Caki2 (cell line): Measurements from ENCODE around the gene CCDC81. TPM values are rescaled to one million over a fixed set of nuclear protein-coding genes. Genes with fewer than 3 reads are reported as not detected.
"Not testable (repeated sequence)": the region's sequence is repeated elsewhere in the genome, so short reads cannot be mapped to it uniquely, and the experiment has no call there.

ENCODE experiments used
- DNase-seq: peaks from one replicate; pipeline ENCODE4 v3.0.0-alpha.2; 2015; ENCODE audit warnings: low read depth
- in situ Hi-C: cut with HindIII; loops from 2 replicates; pipeline ENCODE4 v1.10.0; 2016; ENCODE audit warnings: low sequenced_read_pairs, low pct_unique_long_range_greater_than_20kb, mixed read lengths
- total RNA-seq: library from RNA; depleted of rRNA; stranded (reverse); fragments of >200 nt; shearing (Covaris generic); gene quantifications from 2 replicates; pipeline ENCODE4 v1.2.3, GENCODE V29; 2014; ENCODE audit warnings: low replicate concordance; rRNA removed

The CCDC81 gene
- total RNA-seq, result 0.51 TPM in 1 of 2 replicates, not detected in the other

DNA sequence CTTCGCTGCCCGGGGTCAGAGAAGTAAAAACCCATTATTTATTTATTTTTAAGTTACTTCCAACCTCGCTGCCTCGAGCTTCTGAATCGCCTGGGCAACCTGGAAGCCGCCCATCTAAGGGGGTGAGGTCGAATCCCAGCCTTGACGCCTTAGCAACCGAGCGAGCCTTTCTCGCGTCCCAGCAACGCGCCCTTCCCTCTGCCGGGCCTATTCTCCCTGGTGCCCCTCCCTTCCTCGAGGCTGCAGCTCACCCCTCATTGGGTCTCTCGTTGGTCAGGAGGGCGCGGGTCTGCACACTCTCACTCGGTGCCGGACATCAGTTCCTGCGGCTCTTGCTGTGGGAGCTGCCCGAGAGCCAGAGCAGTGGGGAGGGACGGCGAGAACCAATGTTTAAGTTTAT is at the start of gene CCDC81:
Gene CCDC81, plus strand, starts transcription at position 302 of the 400 bp plus-strand sequence. CDS start 277 bp downstream, outside the sequence.
- DNase-seq, result no peak
- in situ Hi-C loops, result no loop called here

DNA sequence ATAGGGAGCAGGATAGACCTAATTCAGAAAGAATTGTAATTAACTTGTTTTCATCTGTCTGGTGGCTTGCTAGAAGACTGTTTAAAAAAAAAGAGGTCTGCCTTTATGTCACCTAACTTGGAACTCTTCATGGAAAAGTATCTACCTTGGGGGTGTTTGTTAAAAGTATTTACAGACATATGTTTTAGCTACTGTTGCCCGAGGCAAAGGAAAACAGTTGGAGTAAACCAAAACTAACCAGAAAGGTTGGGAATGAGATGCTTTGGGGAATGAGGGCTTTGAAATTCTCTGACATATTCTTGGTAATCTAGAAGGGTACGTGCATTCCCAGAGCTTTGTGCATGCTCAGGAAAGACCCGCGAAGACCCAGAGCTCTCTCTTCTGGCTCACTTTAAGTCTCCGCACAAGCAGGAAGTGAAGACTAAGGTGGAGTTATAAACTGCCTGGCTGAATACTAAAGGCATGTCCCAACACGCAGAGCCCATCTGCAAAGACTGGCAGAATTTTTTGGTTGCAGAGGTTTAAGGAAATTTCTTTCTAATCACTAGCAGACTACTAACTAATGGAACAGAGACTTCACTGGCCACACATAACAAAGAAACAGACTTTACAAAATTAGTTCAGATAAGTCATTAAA is 39.4 kb upstream of the CCDC81 start:
- DNase-seq, result no peak

DNA sequence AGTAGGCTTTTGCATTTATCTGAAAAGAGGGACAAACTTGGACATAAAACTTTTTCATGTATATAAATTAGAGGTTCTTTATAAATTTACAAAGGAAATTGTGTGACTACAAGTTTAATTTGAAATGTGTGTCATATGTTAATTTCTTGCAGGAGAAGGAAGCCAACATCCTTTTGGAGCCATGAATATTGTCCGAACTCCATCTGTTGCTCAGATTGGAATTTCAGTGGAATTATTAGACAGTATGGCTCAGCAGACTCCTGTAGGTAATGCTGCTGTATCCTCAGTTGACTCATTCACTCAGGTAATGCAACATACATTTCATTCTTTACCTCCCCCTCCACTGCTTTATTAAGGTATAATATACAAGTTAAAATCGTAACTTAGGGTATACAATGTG is 37.5 kb upstream of the CCDC81 start:
- in situ Hi-C loops, result no loop called here
- no peak for DNase-seq

More for the DNA sequence above, 39.4 kb upstream of the CCDC81 start:
- in situ Hi-C loops, result no loop called here

DNA sequence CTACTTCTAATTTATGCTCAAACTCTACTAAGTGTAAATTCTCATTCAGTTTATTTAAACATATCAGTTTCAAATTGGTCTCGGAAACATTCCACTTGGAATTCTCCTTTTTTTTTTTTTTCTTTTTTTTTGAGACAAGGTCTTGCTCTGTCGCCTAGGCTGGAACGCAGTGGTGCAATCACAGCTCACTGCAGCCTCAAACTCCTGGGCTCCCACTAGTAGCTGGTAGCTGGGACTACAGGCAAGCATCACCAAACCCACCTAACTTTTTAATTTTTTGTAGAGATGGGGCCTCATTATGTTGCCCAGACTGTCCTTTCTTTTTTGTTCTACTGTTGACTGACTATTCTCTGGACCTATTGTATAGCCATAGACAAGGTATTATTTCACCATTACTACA is 33.3 kb upstream of the CCDC81 start:
- DNase-seq, result no peak
- in situ Hi-C loops, result no loop called here

DNA sequence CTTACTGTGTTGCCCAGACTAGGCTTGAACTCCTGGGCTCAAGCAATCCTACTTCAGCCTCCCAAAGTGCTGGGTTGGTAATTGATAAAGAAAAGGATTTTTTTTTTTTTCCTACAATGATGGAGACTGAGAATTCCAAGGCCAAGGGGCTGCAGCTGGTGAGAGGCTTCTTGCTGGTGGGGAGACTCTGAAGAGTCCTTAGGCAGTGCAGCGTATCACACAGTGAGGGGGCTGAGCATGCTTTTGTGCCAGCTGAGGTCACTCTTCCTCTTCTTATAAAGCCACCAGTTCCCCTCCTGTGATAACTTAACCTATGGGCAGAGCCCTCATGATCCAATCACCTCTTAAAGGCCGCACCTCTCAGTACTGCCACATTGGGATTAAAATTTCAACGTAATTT is 28.2 kb upstream of the CCDC81 start:
- DNase-seq, result no peak
- in situ Hi-C loops, result no loop called here

DNA sequence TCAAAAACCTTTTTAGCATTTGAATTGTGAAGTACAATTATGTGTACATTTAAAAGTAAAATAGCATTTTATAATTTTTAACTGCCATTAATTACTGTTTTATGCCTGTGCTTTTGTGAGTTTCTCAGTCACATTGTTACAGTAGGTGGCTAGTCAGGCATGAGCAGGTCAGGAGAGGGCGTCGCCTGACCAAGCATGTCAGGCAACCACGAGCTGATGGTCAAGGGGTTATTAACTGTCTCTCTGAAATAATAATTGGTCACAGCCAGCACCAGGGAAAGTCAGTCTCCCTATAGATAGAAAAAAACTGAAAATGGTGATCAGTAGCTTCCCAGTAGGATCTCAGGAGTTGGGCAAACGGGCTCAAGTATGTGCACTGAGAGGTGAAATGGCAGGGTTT is 19.4 kb upstream of the CCDC81 start:
- in situ Hi-C loops, result no loop called here
- DNase-seq, result peak; percentile 54

DNA sequence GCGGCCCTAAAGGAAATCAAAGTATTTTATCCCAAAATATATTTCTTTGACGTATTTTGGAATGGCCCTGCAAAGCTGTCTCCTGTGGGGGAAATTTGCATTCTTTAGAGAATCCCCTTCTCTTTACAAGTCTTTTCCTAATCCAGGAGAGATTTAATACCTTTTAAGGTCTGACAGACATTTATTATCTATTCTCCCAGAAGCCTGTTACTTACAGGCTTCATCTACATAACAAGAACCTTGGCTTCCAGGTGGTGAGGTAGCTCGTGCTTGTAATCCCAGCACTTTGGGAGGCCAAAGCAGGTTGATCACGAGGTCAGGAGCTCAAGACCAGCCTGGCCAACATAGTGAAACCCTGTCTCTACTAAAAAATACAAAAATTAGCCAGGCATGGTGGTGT is 17.3 kb upstream of the CCDC81 start:
- in situ Hi-C loops, DNase-seq: not testable (repeated sequence)

DNA sequence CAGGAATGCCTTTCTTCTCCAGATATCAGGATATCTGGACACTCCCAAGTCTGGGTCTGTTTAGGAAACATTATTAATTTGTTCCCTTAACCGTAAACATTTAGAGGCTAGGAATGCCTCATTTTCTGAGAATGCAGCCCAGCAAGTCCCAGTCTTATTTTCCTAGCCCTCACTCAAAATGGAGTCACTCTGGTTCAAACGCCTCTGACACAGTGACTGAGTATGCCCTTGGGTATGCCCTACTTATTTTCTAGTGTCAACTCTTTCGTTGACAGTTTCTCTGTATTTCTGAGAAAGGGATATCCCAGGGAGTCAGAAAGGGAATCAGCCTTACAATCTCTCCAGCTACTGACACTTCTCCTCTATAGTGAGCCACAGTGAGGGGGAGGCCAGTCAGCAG is 16.0 kb upstream of the CCDC81 start:
- in situ Hi-C loops, result no loop called here
- no peak for DNase-seq

DNA sequence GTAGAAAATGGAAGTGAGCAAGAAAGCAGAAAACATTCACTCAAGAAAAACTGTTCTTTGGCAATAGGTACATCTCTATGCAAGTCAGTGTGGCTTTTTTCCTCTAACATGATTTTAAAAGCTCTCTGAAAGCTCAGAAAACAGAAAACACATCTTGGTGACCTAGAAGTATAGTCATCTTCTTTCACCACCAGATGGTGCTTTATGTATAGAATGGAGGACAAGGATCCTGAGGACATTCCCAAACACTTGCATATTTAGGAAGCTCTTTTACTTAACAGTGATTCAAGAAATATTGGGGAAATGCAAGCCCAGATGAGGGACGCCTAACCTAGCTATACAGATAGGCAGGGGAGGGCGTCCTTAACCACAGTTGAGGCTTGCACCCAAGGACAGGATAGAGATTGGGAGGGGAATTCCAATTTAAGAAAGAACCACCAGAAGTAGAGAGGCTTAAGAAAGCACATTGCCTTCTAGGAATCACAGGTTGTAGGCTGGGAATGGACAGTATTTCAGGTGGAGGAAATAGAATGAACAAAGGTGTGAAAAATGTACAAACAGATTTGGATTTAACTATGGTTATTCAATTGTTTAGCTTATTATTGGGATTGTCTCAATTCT is 13.8 kb upstream of the CCDC81 start:
- in situ Hi-C loops, result no loop called here
- peak; percentile 25 for DNase-seq

DNA sequence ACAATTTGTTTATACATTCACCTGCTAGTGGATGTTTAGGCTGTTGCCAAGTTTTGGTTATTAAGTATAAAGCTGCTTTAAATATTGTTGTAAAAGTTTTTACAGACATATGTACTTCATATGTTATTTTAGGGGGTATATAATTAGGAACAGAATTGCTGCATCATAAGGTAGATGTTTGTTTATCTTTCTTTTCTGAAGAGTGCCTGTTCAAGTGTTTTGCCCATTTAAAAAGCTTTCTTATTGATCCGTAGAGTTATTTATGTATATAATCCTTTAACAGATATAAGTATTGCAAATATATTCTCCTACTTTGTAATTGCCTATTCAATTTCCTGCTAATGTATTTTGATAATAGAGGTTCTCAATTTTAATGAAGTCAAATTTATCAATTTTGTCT is 11.3 kb upstream of the CCDC81 start:
- in situ Hi-C loops, result no loop called here
- DNase-seq, result no peak

DNA sequence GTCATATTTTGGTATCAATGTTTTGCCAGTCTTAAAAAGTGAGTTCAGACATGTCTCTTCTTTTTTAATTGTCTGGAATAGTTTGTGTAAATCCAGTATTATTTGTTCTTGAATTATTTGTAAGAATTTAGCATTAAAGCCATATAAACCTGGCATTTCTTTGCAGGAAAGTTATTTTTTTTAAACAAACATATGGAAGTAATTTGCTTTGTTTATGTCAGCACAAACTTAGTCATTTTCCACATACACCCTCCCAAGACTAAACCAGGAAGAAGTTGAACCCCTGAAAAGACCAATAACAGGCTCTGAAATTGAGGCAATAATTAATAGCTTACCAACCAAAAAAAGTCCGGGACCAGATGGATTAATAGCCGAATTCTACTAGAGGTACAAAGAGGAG is 9.1 kb upstream of the CCDC81 start:
- in situ Hi-C loops, result no loop called here
- DNase-seq, result no peak

DNA sequence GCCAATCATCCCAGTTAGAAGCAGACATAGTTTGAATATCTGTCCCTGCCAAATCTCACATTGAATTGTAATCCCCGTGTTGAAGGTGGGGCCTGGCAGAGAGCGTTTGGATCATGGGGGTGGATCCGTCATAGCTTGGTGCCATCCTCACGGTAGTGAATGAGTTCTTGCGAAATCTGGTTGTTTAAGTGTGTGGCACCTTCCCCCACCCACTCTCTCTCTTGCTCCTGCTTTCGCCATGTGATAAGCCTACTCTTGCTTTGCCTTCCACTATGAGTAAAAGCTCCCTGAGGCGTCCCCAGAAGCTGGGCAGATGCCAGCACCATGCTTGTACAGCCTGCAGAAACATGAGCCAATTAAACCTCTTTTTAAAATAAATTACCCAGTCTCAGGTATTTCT is 5.0 kb upstream of the CCDC81 start:
- DNase-seq, result no peak
- in situ Hi-C loops, result no loop called here

DNA sequence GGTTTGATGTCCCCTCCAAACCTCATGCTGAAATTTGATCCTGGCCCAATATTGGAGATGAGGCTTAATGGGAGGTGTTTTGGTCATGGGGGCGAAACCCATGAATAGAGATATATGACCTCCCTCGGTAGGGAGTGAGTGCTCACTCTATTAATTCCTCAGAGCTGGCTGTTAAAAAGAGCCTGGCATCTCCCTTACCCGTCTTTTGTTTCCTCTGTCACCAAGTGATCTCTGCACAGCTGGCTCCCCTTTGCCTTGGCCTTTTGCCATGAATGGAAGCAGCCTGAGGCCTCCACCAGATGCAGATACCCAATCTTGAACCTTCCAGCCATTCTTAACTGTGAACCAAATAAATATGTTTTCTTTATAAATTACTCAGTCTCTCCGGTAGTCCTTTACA is 4.5 kb upstream of the CCDC81 start:
- DNase-seq, result no peak
- in situ Hi-C loops, result no loop called here

DNA sequence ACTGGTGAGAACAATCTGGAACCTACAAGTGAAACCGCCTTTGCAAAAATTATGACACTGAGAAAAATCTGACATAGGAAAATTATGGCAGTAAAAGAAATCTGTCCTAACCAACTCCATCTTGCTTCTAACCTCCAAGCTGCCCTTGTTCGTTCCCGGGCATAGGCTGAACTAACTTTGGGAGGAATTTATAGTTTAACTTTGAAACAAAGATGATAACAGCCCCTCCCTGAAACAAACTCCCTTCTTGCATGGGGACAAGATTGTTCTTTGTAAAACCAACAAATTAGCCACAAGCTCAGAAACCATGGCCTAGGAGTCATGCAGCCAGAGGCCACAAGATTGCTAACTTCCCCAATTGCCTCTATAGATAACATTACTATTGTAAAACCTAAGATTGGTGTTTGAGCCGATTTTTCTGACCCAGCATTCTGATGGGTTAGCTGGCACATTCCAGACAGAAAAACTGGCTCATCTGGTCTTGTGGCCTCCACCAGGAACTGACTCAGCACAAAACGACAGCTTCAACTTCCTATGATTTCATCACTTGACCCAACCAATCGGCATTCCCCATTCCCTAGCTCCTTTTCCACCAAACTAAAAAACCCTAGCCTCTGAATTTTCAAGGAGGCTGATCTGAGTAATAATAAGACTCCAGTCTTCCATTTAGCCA is 3.6 kb upstream of the CCDC81 start:
- no peak for DNase-seq
- in situ Hi-C loops, result no loop called here

DNA sequence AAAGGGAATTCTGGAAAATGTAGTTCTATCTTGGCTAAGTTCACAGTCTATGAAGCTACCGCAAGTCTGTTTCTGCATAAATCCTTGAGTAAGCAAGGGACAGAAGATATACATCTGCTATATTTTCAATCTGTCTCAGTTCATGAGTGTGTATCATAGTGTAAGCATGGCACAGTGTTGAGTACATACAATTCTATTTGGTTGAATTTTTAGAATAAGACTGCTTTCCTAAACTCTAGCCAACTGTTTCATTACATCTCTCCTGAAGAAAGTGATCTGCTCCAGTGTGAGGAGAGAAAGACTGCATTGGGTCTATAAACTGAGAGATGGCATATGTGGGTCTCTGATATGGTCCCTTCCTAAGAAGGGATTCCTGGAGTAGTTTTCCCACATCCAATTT is 2.6 kb upstream of the CCDC81 start:
- in situ Hi-C loops, result no loop called here
- DNase-seq, result no peak

DNA sequence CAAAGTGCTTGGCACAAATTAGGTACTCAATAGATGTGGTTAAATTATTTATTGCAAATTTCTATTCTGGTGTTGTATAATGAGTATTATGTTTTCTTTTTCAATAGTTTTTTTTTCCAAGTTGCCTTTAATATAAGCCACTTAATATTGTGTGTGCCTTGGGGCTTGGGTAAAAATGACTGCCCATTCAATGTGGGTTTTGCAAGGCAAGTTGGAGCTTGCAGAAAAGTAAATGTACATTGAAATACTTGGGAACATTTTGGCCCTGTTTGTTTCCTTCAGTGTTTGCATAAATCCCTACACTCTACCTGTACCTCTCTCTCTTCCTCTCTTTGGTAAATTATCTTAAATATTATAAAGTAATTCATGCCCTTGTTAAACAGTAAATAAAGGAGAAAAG is 2.1 kb upstream of the CCDC81 start:
- no peak for DNase-seq
- in situ Hi-C loops, result no loop called here

DNA sequence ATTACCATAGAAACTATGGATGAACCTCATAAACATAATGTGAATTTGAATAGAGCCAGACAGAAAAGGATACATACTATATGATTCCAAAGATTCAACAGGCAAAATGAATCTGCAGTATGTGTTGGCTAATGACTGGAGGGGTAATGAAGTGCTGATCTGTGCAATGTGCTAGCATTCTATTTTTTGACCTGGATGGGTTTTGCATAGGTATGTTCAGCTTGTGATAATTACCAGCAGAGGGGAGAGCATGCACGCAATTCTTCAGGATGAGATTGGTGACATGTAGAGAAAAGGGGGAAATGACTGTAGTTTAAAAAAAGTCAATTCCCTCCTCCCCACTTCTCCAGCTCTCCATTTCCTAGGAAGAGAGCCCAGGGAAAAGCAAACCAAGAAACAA is 618 bp upstream of the CCDC81 start:
- in situ Hi-C loops, result no loop called here
- no peak for DNase-seq

DNA sequence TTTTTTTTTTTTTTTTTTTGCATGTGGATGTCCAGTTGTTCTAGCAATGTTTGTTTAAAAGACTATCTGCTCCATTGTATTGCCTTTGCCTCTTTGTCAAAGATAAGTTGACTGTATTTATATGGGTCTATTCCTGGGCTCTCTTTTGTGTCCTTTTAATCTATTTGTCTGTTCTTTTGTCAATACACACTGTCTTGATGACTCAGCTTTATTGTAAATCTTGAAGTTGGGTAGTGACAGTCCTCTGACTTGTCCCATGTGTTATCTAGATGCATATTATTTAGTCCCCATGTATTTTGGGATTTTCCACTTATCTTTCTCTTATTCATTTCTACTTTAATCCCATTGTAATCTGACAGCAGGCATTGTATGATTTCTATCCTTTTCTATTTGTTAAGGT is 3.3 kb downstream of the CCDC81 start:
- in situ Hi-C loops, result no loop called here

DNA sequence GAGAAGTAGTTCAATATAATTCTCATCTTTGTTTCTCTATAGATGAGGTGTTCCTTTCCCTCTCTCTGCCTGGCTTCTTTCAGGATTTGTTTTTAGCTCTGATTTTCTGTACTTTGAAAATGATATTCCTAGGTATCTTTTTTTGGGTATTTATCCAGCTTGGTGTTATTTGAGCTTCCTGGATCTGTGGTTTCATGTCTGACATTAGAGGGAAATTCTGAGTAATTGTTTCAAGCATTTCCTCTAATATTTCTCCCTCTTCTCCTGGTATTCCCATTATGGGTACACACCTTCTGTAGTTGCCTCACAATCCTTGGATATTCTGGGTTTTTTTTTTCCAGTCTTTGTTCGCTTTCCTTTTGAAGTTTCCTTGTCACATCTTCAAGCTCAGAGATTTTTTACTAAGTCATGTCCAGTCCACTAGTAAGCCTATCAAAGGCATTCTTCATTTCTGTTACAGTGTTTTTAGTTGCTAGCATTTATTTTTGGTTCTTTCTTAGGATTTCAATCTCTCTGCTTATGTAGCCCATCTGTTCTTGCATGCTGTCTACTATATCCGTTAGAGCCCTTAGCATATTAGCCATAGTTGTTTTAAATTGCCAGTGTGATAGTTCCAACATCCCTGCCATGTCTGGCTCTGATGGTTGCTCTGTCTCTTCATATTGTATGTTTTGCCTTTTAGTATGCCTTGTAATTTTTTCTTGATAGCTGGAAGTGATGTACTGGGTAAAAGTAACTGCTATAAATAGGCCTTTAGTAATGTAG is 5.8 kb downstream of the CCDC81 start:
- DNase-seq, result no peak
- in situ Hi-C loops, result no loop called here

More for the DNA sequence above, 3.3 kb downstream of the CCDC81 start:
- DNase-seq, result no peak
